ENCODE measurements around the gene RYR2.

Gene RYR2

GRCh38 chr1:237864338-237865244 is 822.6 kb downstream of the RYR2 start:
- Histone ChIP-seq H3K4me1 (ENCODE audit: control insufficient read depth, insufficient read depth, low read length) (no peaks in the 10 kb centered on the region), H3K36me3 (ENCODE audit: control insufficient read depth, insufficient read depth, low read length) (no peaks in the 10 kb centered on the region), H3K4me3 (ENCODE audit: low read length) (no peak overlapping the region), H3K27ac (ENCODE audit: low read length) (no peak overlapping the region), H3K9me3 (ENCODE audit: control insufficient read depth, insufficient read depth, low read length) (no peaks in the 10 kb centered on the region), H3K27me3 (ENCODE audit: control insufficient read depth, insufficient read depth, low read length) (no peaks in the 10 kb centered on the region)
- WGBS (ENCODE audit: insufficient coverage, insufficient read length): no CpG with 5 or more reads among the region's 25 CpGs
- peak; percentile 50 for DNase-seq (ENCODE audit: low read depth, low spot score)

- Histone ChIP-seq H3K4me1 (ENCODE audit: control insufficient read depth, insufficient read depth, low read length) (no peaks in the 10 kb centered on the region), H3K27me3 (ENCODE audit: control insufficient read depth, insufficient read depth, low read length) (no peaks in the 10 kb centered on the region), H3K4me3 (ENCODE audit: low read length) (no peak overlapping the region), H3K36me3 (ENCODE audit: control insufficient read depth, insufficient read depth, low read length) (no peaks in the 10 kb centered on the region), H3K9me3 (ENCODE audit: control insufficient read depth, insufficient read depth, low read length) (no peaks in the 10 kb centered on the region), H3K27ac (ENCODE audit: low read length) (no peak overlapping the region)
- DNase-seq (ENCODE audit: low read depth, low spot score): no peak
- no CpG with 5 or more reads among the region's 1 CpG for WGBS (ENCODE audit: insufficient coverage, insufficient read length)
Observed at GRCh38 chr1:237867380-237867888, 825.5 kb downstream of the RYR2 start.

GRCh38 chr1:237868817-237869600 is 827.0 kb downstream of the RYR2 start:
- Histone ChIP-seq H3K9me3 (ENCODE audit: control insufficient read depth, insufficient read depth, low read length) (no peaks in the 10 kb centered on the region), H3K27me3 (ENCODE audit: control insufficient read depth, insufficient read depth, low read length) (no peaks in the 10 kb centered on the region), H3K27ac (ENCODE audit: low read length) (no peak overlapping the region), H3K4me1 (ENCODE audit: control insufficient read depth, insufficient read depth, low read length) (no peaks in the 10 kb centered on the region), H3K4me3 (ENCODE audit: low read length) (no peak overlapping the region), H3K36me3 (ENCODE audit: control insufficient read depth, insufficient read depth, low read length) (no peaks in the 10 kb centered on the region)
- no CpG with 5 or more reads among the region's 4 CpGs for WGBS (ENCODE audit: insufficient coverage, insufficient read length)
- no peak for DNase-seq (ENCODE audit: low read depth, low spot score)

DNA sequence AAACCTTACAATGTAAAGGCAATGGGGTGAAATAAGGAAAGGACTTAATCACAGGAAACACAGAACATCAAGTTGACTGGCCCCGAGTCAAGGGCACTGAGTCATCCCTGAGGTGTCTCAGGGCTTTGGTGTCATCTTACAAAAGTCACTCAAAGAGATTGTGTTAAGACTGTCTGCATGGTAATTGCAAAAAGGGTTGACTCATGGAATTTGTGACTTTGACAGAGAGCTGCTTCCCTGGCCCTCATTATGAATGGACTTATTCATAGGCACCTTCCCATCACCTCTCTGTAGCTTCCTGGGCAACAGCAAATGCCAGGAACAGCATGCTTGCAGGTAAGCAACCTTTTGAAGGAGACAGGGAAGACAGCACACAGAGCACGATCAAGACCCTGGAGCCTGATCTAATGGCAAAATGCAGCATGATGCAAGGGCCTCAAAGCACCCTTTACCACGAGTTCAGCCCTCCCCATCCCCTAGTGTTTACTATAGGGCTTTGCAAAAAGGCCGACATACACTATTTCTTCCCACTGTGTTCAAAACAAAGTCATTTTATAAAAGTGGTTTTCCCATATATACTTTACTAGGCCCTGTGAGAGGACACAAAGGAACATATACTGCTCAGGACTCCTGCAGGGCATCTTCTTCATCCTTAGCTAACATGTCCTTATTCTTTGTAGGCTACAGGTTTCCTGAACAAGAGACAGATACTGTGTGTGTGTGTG is 831.7 kb downstream of the RYR2 start:
- H3K4me3 ChIP-seq (ENCODE audit: low read length): no peak overlapping the region
- no peaks in the 10 kb centered on the region for H3K9me3 ChIP-seq (ENCODE audit: control insufficient read depth, insufficient read depth, low read length)
- H3K27ac ChIP-seq (ENCODE audit: low read length): no peak overlapping the region
- DNase-seq (ENCODE audit: low read depth, low spot score): peak; percentile 29
- H3K27me3 ChIP-seq (ENCODE audit: control insufficient read depth, insufficient read depth, low read length): no peaks in the 10 kb centered on the region
- H3K36me3 ChIP-seq (ENCODE audit: control insufficient read depth, insufficient read depth, low read length): no peaks in the 10 kb centered on the region
- no CpG with 5 or more reads among the region's 4 CpGs for WGBS (ENCODE audit: insufficient coverage, insufficient read length)
- no peaks in the 10 kb centered on the region for H3K4me1 ChIP-seq (ENCODE audit: control insufficient read depth, insufficient read depth, low read length)

GRCh38 chr1:237875291-237875690 is 833.3 kb downstream of the RYR2 start:
- WGBS (ENCODE audit: insufficient coverage, insufficient read length): no CpG with 5 or more reads among the region's 8 CpGs

GRCh38 chr1:237877631-237878030 is 835.6 kb downstream of the RYR2 start:
- no peak for DNase-seq (ENCODE audit: low read depth, low spot score)
- Histone ChIP-seq H3K9me3 (ENCODE audit: control insufficient read depth, insufficient read depth, low read length) (no peaks in the 10 kb centered on the region), H3K4me1 (ENCODE audit: control insufficient read depth, insufficient read depth, low read length) (no peaks in the 10 kb centered on the region), H3K27ac (ENCODE audit: low read length) (no peak overlapping the region), H3K36me3 (ENCODE audit: control insufficient read depth, insufficient read depth, low read length) (no peaks in the 10 kb centered on the region), H3K27me3 (ENCODE audit: control insufficient read depth, insufficient read depth, low read length) (no peaks in the 10 kb centered on the region), H3K4me3 (ENCODE audit: low read length) (no peak overlapping the region)
- WGBS (ENCODE audit: insufficient coverage, insufficient read length): no CpG with 5 or more reads among the region's 4 CpGs

More at GRCh38 chr1:237875291-237875690, 833.3 kb downstream of the RYR2 start:
- no peaks in the 10 kb centered on the region for H3K9me3 ChIP-seq (ENCODE audit: control insufficient read depth, insufficient read depth, low read length)
- no peak overlapping the region for H3K27ac ChIP-seq (ENCODE audit: low read length)
- no peaks in the 10 kb centered on the region for H3K4me1 ChIP-seq (ENCODE audit: control insufficient read depth, insufficient read depth, low read length)
- H3K36me3 ChIP-seq (ENCODE audit: control insufficient read depth, insufficient read depth, low read length): no peaks in the 10 kb centered on the region
- H3K4me3 ChIP-seq (ENCODE audit: low read length): no peak overlapping the region
- DNase-seq (ENCODE audit: low read depth, low spot score): no peak
- no peaks in the 10 kb centered on the region for H3K27me3 ChIP-seq (ENCODE audit: control insufficient read depth, insufficient read depth, low read length)

- H3K4me1 ChIP-seq (ENCODE audit: control insufficient read depth, insufficient read depth, low read length): no peaks in the 10 kb centered on the region
- DNase-seq (ENCODE audit: low read depth, low spot score): no peak
- H3K27me3 ChIP-seq (ENCODE audit: control insufficient read depth, insufficient read depth, low read length): no peaks in the 10 kb centered on the region
- no peak overlapping the region for H3K27ac ChIP-seq (ENCODE audit: low read length)
- no CpG with 5 or more reads among the region's 1 CpG for WGBS (ENCODE audit: insufficient coverage, insufficient read length)
- no peak overlapping the region for H3K4me3 ChIP-seq (ENCODE audit: low read length)
- no peaks in the 10 kb centered on the region for H3K9me3 ChIP-seq (ENCODE audit: control insufficient read depth, insufficient read depth, low read length)
- H3K36me3 ChIP-seq (ENCODE audit: control insufficient read depth, insufficient read depth, low read length): no peaks in the 10 kb centered on the region
Observed at GRCh38 chr1:237878406-237878805, 836.4 kb downstream of the RYR2 start.

GRCh38 chr1:237879195-237879594 is 837.2 kb downstream of the RYR2 start:
- no peaks in the 10 kb centered on the region for H3K9me3 ChIP-seq (ENCODE audit: control insufficient read depth, insufficient read depth, low read length)
- no peak overlapping the region for H3K4me3 ChIP-seq (ENCODE audit: low read length)
- H3K36me3 ChIP-seq (ENCODE audit: control insufficient read depth, insufficient read depth, low read length): no peaks in the 10 kb centered on the region
- DNase-seq (ENCODE audit: low read depth, low spot score): no peak
- no peak overlapping the region for H3K27ac ChIP-seq (ENCODE audit: low read length)
- no peaks in the 10 kb centered on the region; the same call in 1 of the 2 replicates for H3K4me1 ChIP-seq (ENCODE audit: control insufficient read depth, insufficient read depth, low read length)
- no peaks in the 10 kb centered on the region for H3K27me3 ChIP-seq (ENCODE audit: control insufficient read depth, insufficient read depth, low read length)

Data from iPS DF 6.9 (cell line).